Left ventricle myocardium inferior (tissue), 1 donor: ENCODE data around the gene PCNX3. TPM values are rescaled to one million over a fixed set of nuclear protein-coding genes. Genes with fewer than 3 reads are reported as not detected.
A peak's percentile ranks its signal among the peaks of the same experiment; 100 is the strongest.

ENCODE experiments used
- DNase-seq: peaks from one replicate; pipeline ENCODE4 v3.0.0-alpha.2; 2020
- H3K27ac ChIP-seq: fragments of 200-600 bp; replicated peaks from 2 replicates; pipeline ENCODE4 v1.8.0; 2021
- H3K27me3 ChIP-seq: fragments of 200-600 bp; 2 replicates; pipeline ENCODE4 v1.8.0; 2021; ENCODE audit warnings: low read depth
- H3K36me3 ChIP-seq: fragments of 200-600 bp; 2 replicates; pipeline ENCODE4 v1.8.0; 2021
- H3K4me1 ChIP-seq: fragments of 200-600 bp; 2 replicates; pipeline ENCODE4 v1.8.0; 2021
- H3K4me3 ChIP-seq: fragments of 200-600 bp; 2 replicates; pipeline ENCODE4 v1.8.0; 2021; ENCODE audit warnings: mild to moderate bottlenecking, moderate library complexity
- H3K9me3 ChIP-seq: fragments of 200-600 bp; replicated peaks from 2 replicates; pipeline ENCODE4 v1.8.0; 2021
- CTCF ChIP-seq: fragments of 200-600 bp; IDR thresholded peaks from 2 replicates; pipeline ENCODE4 v1.8.0; 2021; ENCODE audit warnings: antibody characterized with exemption, mild to moderate bottlenecking, borderline replicate concordance
- intact Hi-C: fragments of 100-400 bp; cut with micrococcal nuclease; formaldehyde crosslinking; loops from one replicate; pipeline ENCODE4 v1.11.0; 2022
- total RNA-seq: library from RNA; stranded (reverse); fragmentation: NEBNext Ultra II Directional; extraction: Animal tissue kit (Norgen Biotek cat#: 25700); gene quantifications from one replicate; pipeline ENCODE4 v1.2.1, GENCODE V29; 2021
- donor health status: DM: no; HTN: yes; CAD: no; lungs with severe emphysema.

Gene PCNX3
- total RNA-seq, 1 donor from 2014 or later: 11.9 TPM

- H3K36me3 ChIP-seq: peaks cover 65% of the 10 kb centered on the region
- H3K9me3 ChIP-seq: no peaks in the 10 kb centered on the region
- peaks cover 88% of the 10 kb centered on the region for H3K4me1 ChIP-seq
- intact Hi-C loops: no loop called here
- peak overlapping the region; percentile 93 for H3K4me3 ChIP-seq
- no peaks in the 10 kb centered on the region for H3K27me3 ChIP-seq
- peak overlapping the region; percentile 94 for H3K27ac ChIP-seq
- no peak for TF ChIP-seq CTCF
- DNase-seq: no peak
These were observed 5.2 kb upstream of the PCNX3 start for GRCh38 chr11:65610404-65610803.

- no peaks in the 10 kb centered on the region for H3K9me3 ChIP-seq
- intact Hi-C loops: no loop called here
- H3K27ac ChIP-seq: peak overlapping the region; percentile 94
- H3K4me3 ChIP-seq: peak overlapping the region; percentile 93
- TF ChIP-seq CTCF: no peak
- no peaks in the 10 kb centered on the region for H3K27me3 ChIP-seq
- peaks cover 57% of the 10 kb centered on the region for H3K36me3 ChIP-seq
- peak; percentile 68 for DNase-seq
- H3K4me1 ChIP-seq: peaks cover 90% of the 10 kb centered on the region
These were observed 4.4 kb upstream of the PCNX3 start for GRCh38 chr11:65611028-65611757.

GRCh38 chr11:65611758-65612603 lies 3.6 kb upstream of the PCNX3 start:
- Histone ChIP-seq H3K27me3 (no peaks in the 10 kb centered on the region), H3K4me3 (peak overlapping the region; percentile 93), H3K9me3 (no peaks in the 10 kb centered on the region), H3K27ac (peak overlapping the region; percentile 94), H3K4me1 (peaks cover 91% of the 10 kb centered on the region), H3K36me3 (peaks cover 53% of the 10 kb centered on the region)
- DNase-seq: no peak
- TF ChIP-seq CTCF: no peak
- intact Hi-C loops: no loop called here

GRCh38 chr11:65612691-65613090 lies 2.9 kb upstream of the PCNX3 start:
- Histone ChIP-seq H3K27me3 (no peaks in the 10 kb centered on the region), H3K36me3 (peaks cover 55% of the 10 kb centered on the region), H3K27ac (peak overlapping the region; percentile 94), H3K4me3 (peak overlapping the region; percentile 93), H3K4me1 (peaks cover 91% of the 10 kb centered on the region), H3K9me3 (no peaks in the 10 kb centered on the region)
- intact Hi-C loops: no loop called here
- TF ChIP-seq CTCF: no peak
- no peak for DNase-seq

- H3K4me1 ChIP-seq: peaks cover 88% of the 10 kb centered on the region
- no peak for TF ChIP-seq CTCF
- DNase-seq: no peak
- peak overlapping the region; percentile 93 for H3K4me3 ChIP-seq
- no peaks in the 10 kb centered on the region for H3K27me3 ChIP-seq
- peak overlapping the region; percentile 94 for H3K27ac ChIP-seq
- intact Hi-C loops: no loop called here
- no peaks in the 10 kb centered on the region for H3K9me3 ChIP-seq
- H3K36me3 ChIP-seq: peaks cover 55% of the 10 kb centered on the region
These were observed 2.3 kb upstream of the PCNX3 start for GRCh38 chr11:65613091-65613928.
